Thymus (tissue), 14 donors: ENCODE measurements around the gene PSMF1. TPM values are rescaled to one million over a fixed set of nuclear protein-coding genes. Genes with fewer than 3 reads are reported as not detected.

Source experiments
- DNase-seq, 9 donors: peaks; one replicate each; pipeline ENCODE4 v3.0.0-alpha.2; 2013; ENCODE audit warnings: low spot score in 9 of 9, low read depth in 6 of 9, missing footprints in 1 of 9
- H3K27ac ChIP-seq, 2 donors: one replicate each; pipeline ENCODE4 v1.5.1; 2013; ENCODE audit warnings: control low read depth in 1 of 2, low read depth in 1 of 2, low read length in 1 of 2, mild to moderate bottlenecking in 1 of 2, moderate library complexity in 1 of 2
- H3K27me3 ChIP-seq, 2 donors: one replicate each; pipeline ENCODE4 v1.5.1; 2013; ENCODE audit warnings: low read length in 1 of 2; ENCODE audit not compliant: control insufficient read depth in 2 of 2, insufficient read depth in 1 of 2
- H3K36me3 ChIP-seq, 2 donors: one replicate each; pipeline ENCODE4 v1.5.1; 2013; ENCODE audit warnings: low read length in 1 of 2, mild to moderate bottlenecking in 1 of 2, moderate library complexity in 1 of 2; ENCODE audit not compliant: control insufficient read depth in 2 of 2, insufficient read depth in 2 of 2
- H3K4me1 ChIP-seq, 2 donors: one replicate each; pipeline ENCODE4 v1.5.1; 2013; ENCODE audit warnings: low read length in 2 of 2; ENCODE audit not compliant: control insufficient read depth in 2 of 2, insufficient read depth in 2 of 2
- H3K4me3 ChIP-seq, 2 donors: one replicate each; pipeline ENCODE4 v1.5.1; 2013; ENCODE audit warnings: low read length in 2 of 2, control low read depth in 1 of 2, mild to moderate bottlenecking in 1 of 2
- H3K9me3 ChIP-seq, 2 donors: one replicate each; pipeline ENCODE4 v1.5.1; 2013; ENCODE audit warnings: low read length in 1 of 2, mild to moderate bottlenecking in 1 of 2; ENCODE audit not compliant: control insufficient read depth in 2 of 2, insufficient read depth in 1 of 2
- WGBS: extraction: QIAGEN DNeasy Blood & Tissue Kit; methylation state at CpG from one replicate; pipeline ENCODE4 v1.1.7; 2013; 5-methylcytosine and 5-hydroxymethylcytosine counted together
- long read RNA-seq, 10 donors: transcript quantifications; one replicate each; lab custom pipeline, GENCODE V29; 2026
- polyA plus RNA-seq: library from polyadenylated mRNA; stranded (reverse); fragments of 200-250 nt; gene quantifications from one replicate; pipeline ENCODE4 v1.2.3, GENCODE V29; 2013
- total RNA-seq: library from RNA; stranded (reverse); fragments of 120-200 nt; gene quantifications from one replicate; pipeline ENCODE4 v1.2.4, GENCODE V29; 2013
- donor health status: healthy.

PSMF1 gene
- total RNA-seq = 30.0 TPM
- polyA plus RNA-seq = 47.3 TPM
- long read RNA-seq, donor 1, full-length matches to known transcripts = 7 of 7 reads
- long read RNA-seq, donor 1, partial matches to known transcripts = 0 of 7 reads
- long read RNA-seq, donor 1, other reads (novel, unspliced or antisense) = 0 of 7 reads
- long read RNA-seq, donor 2, full-length matches to known transcripts = 86 of 111 reads
- long read RNA-seq, donor 2, partial matches to known transcripts = 25 of 111 reads
- long read RNA-seq, donor 2, other reads (novel, unspliced or antisense) = 0 of 111 reads
- long read RNA-seq, donor 3, full-length matches to known transcripts = 49 of 54 reads
- long read RNA-seq, donor 3, partial matches to known transcripts = 5 of 54 reads
- long read RNA-seq, donor 3, other reads (novel, unspliced or antisense) = 0 of 54 reads
- long read RNA-seq, donor 4, full-length matches to known transcripts = 22 of 28 reads
- long read RNA-seq, donor 4, partial matches to known transcripts = 6 of 28 reads
- long read RNA-seq, donor 4, other reads (novel, unspliced or antisense) = 0 of 28 reads
- long read RNA-seq, donor 5, full-length matches to known transcripts = 52 of 59 reads
- long read RNA-seq, donor 5, partial matches to known transcripts = 7 of 59 reads
- long read RNA-seq, donor 5, other reads (novel, unspliced or antisense) = 0 of 59 reads
- long read RNA-seq, donor 6, full-length matches to known transcripts = 32 of 45 reads
- long read RNA-seq, donor 6, partial matches to known transcripts = 13 of 45 reads
- long read RNA-seq, donor 6, other reads (novel, unspliced or antisense) = 0 of 45 reads
- long read RNA-seq, donor 7, full-length matches to known transcripts = 51 of 79 reads
- long read RNA-seq, donor 7, partial matches to known transcripts = 28 of 79 reads
- long read RNA-seq, donor 7, other reads (novel, unspliced or antisense) = 0 of 79 reads
- long read RNA-seq, donor 8, full-length matches to known transcripts = 17 of 17 reads
- long read RNA-seq, donor 8, partial matches to known transcripts = 0 of 17 reads
- long read RNA-seq, donor 8, other reads (novel, unspliced or antisense) = 0 of 17 reads
- long read RNA-seq, donor 9, full-length matches to known transcripts = 29 of 37 reads
- long read RNA-seq, donor 9, partial matches to known transcripts = 8 of 37 reads
- long read RNA-seq, donor 9, other reads (novel, unspliced or antisense) = 0 of 37 reads
- long read RNA-seq, donor 10, full-length matches to known transcripts = 33 of 38 reads
- long read RNA-seq, donor 10, partial matches to known transcripts = 5 of 38 reads
- long read RNA-seq, donor 10, other reads (novel, unspliced or antisense) = 0 of 38 reads

GRCh38 chr20:1118336-1119127, at the start of gene PSMF1:
PSMF1 (plus strand) TSS chr20:1118602; CDS start chr20:1118774, 172 bp downstream.
- Histone ChIP-seq H3K27me3 (no peaks in the 10 kb centered on the region), H3K4me1 (peaks cover 36 to 38% of the 10 kb centered on the region in 2 donors), H3K4me3 (peak within 1 kb of the TSS; percentile 80 to 100), H3K36me3 (peaks cover 7 to 19% of the 10 kb centered on the region in 2 donors), H3K9me3 (no peaks in the 10 kb centered on the region), H3K27ac (peak within 1 kb of the TSS; percentile 86 to 90)
- under 1% methylated on average over 62 of the region's 62 CpGs for WGBS
- peak; percentile 75 to 96 (median 87) for DNase-seq

GRCh38 chr20:1072258-1072657, 46.1 kb upstream of the PSMF1 start:
- DNase-seq = no peak
- no peaks in the 10 kb centered on the region for H3K27me3 ChIP-seq
- H3K27ac ChIP-seq = no peak overlapping the region
- no peaks in the 10 kb centered on the region for H3K9me3 ChIP-seq
- H3K36me3 ChIP-seq = no peaks in the 10 kb centered on the region
- H3K4me3 ChIP-seq = no peak overlapping the region
- H3K4me1 ChIP-seq = no peaks in the 10 kb centered on the region
- 90% methylated on average over 2 of the region's 2 CpGs for WGBS

GRCh38 chr20:1075616-1076015, 42.8 kb upstream of the PSMF1 start:
- H3K36me3 ChIP-seq = no peaks in the 10 kb centered on the region
- H3K4me3 ChIP-seq = no peak overlapping the region
- DNase-seq = no peak
- no peaks in the 10 kb centered on the region for H3K9me3 ChIP-seq
- H3K4me1 ChIP-seq = no peaks in the 10 kb centered on the region
- H3K27me3 ChIP-seq = no peaks in the 10 kb centered on the region
- no peak overlapping the region for H3K27ac ChIP-seq
- 87% methylated on average over 3 of the region's 3 CpGs for WGBS

GRCh38 chr20:1081891-1082290, 36.5 kb upstream of the PSMF1 start:
- no peak for DNase-seq
- Histone ChIP-seq H3K9me3 (no peaks in the 10 kb centered on the region), H3K4me3 (no peak overlapping the region), H3K27ac (no peak overlapping the region), H3K36me3 (no peaks in the 10 kb centered on the region), H3K27me3 (no peaks in the 10 kb centered on the region), H3K4me1 (no peaks in the 10 kb centered on the region)
- WGBS = 97% methylated on average over 4 of the region's 4 CpGs

- DNase-seq = no peak
- Histone ChIP-seq H3K27me3 (no peaks in the 10 kb centered on the region), H3K27ac (no peak overlapping the region), H3K36me3 (no peaks in the 10 kb centered on the region), H3K9me3 (no peaks in the 10 kb centered on the region), H3K4me3 (no peak overlapping the region), H3K4me1 (no peaks in the 10 kb centered on the region)
- WGBS = 83% methylated on average over 5 of the region's 5 CpGs
These were observed 34.8 kb upstream of the PSMF1 start for GRCh38 chr20:1083431-1084080.

- Histone ChIP-seq H3K27me3 (no peaks in the 10 kb centered on the region), H3K36me3 (no peaks in the 10 kb centered on the region), H3K4me1 (no peaks in the 10 kb centered on the region), H3K27ac (no peak overlapping the region), H3K4me3 (no peak overlapping the region), H3K9me3 (no peaks in the 10 kb centered on the region)
- DNase-seq = no peak
- WGBS = 34% methylated on average over 6 of the region's 6 CpGs
These were observed 32.7 kb upstream of the PSMF1 start for GRCh38 chr20:1085492-1086276.

- WGBS = 54% methylated on average over 5 of the region's 5 CpGs
- H3K9me3 ChIP-seq = peaks cover 0 to under 1% of the 10 kb centered on the region in 2 donors
- H3K4me3 ChIP-seq = no peak overlapping the region
- H3K4me1 ChIP-seq = no peaks in the 10 kb centered on the region
- DNase-seq = no peak
- H3K27ac ChIP-seq = no peak overlapping the region
- H3K36me3 ChIP-seq = no peaks in the 10 kb centered on the region
- H3K27me3 ChIP-seq = no peaks in the 10 kb centered on the region
These were observed 31.9 kb upstream of the PSMF1 start for GRCh38 chr20:1086277-1087213.
